CD4-positive, alpha-beta T cell treated with Interferon gamma for 1 hour (primary cell): ENCODE measurements around the gene PRSS38.

Source experiments
- DNase-seq: peaks from one replicate; pipeline ENCODE4 v3.0.0-alpha.2; 2020

Gene PRSS38

GRCh38 chr1:227793948-227794816 lies 21.3 kb upstream of the PRSS38 start:
- no peak for DNase-seq

- DNase-seq = no peak
These were observed 20.7 kb upstream of the PRSS38 start for GRCh38 chr1:227794817-227795192.

DNA sequence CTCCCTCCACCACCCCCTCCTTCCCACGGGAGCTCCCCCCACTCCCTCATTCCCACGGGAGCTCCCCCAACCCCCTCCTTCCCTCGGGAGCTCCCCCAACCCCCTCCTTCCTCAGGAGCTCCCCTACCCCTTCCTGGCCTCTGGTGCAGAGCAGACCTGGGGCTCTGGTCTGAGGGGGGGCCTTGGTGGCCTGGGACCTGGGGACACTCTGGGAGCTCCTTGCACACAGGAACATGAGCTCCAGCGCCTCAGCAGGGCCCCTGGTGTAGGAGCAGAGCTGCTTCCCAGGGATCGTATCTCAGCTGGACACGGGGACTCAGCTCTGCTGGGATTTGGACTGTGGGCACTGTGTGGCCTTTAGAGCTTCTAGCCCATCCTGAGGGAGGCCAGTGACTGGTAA lies 19.7 kb upstream of the PRSS38 start:
- DNase-seq = no peak

- DNase-seq = no peak
These were observed 19.0 kb upstream of the PRSS38 start for GRCh38 chr1:227796359-227796915.

DNA sequence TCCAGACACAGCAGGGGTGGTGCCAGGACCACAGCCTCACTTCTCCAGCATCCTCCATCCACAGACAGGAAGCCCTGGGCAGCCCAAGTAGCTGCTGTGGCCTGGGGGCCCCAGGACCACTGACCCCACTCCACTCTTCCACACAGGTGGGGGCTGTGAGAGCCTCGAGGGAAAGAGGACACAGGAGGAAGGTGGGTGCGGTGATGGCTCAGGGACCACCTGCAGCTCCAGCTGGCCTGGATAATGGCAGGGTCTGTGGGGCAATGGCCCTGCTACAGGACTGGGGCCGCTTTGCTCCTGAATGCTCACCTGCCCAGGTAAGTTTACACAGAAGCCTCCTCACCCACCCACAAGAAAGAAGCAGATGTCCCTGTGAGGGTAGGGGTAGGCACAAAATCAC lies 18.3 kb upstream of the PRSS38 start:
- no peak for DNase-seq

- DNase-seq = no peak
These were observed 17.9 kb upstream of the PRSS38 start for GRCh38 chr1:227797625-227798024.

DNA sequence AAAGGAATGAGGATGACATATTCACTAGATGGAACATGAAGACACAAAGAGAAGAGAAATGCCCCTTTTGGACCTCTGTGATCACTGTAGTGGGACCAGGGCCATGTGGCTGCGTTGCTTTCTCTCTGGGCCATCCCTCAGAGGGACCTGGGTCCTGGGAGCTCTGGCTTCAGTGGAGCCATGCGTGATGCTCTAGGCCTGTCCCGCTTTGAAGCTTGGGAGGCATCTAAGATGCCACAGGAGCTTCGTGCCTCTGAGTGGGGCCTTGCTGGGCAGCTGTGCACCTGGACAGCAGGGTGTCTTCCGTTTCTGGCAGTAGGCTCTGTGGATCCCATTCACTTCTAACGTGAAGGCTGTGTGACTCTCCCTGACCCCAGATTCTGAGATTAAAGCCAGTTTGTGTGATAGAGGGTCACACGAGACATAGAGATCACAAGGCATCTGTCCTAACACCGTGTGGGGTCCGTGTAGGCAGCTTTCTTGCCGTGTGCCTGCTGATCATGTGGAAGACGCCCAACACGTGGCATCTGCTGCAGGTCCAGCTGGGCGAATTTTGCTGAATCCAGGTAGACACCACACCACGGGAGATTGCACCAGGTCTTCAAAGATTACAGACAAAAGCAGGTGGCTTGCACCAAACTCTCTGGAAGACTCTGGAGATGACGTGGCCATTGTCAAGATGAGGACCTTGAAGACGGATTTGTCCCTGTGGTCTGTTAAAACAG lies 17.2 kb upstream of the PRSS38 start:
- no peak for DNase-seq

DNA sequence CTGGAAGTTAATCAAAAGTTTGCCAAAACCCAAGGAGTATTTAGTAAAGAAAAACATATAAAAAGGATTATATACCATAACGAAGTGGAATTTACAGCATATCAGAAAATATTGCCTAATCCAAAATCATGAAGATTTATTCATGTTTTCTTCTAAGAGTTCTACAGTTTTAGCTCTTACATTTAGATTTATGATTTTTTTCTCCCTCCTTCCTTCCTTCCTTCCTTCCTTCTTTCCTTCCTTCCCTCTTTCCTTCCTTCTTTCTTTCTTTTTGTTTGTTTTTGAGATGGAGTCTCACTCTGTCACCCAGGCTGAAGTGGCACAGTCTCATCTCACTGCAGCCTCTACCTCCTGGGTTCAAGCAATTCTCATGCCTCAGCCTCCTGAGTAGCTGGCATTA lies 15.7 kb upstream of the PRSS38 start:
- DNase-seq = no peak

- DNase-seq = no peak
These were observed 11.5 kb upstream of the PRSS38 start for GRCh38 chr1:227803933-227804332.

GRCh38 chr1:227805606-227806197 lies 9.8 kb upstream of the PRSS38 start:
- no peak for DNase-seq

- DNase-seq = no peak
These were observed 6.9 kb upstream of the PRSS38 start for GRCh38 chr1:227808566-227808965.

DNA sequence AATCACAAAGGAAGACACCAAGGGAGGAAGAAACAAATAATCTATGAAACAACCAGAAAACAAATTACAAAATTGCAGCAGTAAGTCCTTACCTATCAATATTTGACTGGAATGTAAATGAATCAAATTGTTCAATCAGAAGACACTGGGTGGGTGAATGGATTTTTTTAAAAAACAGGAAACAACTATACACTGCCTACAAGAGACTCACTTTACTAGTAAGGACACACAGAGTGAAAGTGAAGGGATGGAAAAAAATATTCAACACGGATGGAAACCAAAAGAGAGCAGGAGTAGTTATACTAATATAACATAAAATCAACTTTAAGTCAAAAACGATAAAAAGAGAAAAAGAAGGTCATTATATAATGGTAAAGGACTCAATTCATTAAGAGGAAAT lies 6.4 kb upstream of the PRSS38 start:
- no peak for DNase-seq

DNA sequence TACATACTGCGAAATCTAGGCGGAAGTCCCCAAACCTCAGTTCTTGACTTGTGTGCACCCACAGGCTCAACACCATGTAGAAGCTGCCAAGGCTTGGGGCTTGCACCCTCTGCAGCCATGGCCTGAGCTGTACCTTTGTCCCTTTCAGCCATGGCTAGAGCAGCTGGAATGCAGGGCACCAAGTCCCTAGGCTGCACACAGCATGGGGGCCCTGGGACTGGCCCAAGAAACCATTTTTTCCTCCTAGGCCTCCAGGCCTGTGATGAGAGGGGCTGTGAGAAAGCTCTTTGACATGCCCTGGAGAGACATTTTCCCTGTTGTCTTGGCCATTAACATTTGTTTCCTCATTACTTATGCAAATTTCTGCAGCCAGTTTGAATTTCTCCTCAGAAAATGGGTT lies 1.5 kb upstream of the PRSS38 start:
- no peak for DNase-seq

DNA sequence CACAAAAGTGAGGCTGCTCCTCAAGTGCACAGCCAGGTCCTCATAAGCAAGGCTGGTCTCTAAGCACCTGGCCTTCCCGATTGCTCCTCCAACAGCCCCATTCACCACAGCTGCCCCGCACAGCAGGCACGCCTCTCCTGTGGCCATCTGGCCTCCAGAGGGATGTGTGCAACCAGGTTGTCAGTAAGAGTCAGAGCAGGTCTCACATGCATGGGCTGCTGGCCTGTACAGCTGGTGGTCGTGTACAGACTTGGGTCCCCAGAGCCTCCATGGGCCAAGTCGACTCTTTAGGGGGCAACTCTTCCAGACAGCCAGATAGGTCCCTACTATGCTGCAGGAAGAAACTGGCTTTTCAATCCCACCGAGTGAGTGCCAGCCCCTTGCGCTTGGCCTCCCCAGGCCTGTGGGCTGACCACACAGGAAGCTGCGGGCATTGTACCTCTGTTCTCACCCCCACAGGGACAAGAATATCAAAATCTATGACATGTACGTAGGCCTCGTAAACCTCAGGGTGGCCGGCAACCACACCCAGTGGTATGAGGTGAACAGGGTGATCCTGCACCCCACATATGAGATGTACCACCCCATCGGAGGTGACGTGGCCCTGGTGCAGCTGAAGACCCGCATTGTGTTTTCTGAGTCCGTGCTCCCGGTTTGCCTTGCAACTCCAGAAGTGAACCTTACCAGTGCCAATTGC lies 1.4 kb downstream of the PRSS38 start:
- no peak for DNase-seq

DNA sequence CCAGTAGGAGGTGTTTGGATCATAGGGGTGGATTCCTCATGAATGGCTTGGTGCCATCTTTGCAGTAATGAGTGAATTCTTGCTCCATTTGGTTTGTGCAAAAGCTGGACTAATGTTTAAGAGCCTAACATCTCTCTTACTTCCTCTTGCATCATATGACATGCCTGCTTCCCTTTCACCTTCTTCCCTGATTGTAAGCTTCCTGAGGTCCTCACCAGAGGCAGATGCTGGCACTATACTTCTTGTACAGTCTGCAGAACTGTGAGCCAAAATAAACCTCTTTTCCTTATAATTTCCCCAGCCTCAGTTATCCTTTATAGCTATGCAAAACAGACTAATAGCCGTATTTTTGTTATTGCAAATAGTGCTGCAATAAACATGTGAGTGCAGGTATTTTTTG lies 8.1 kb downstream of the PRSS38 start:
- no peak for DNase-seq

DNA sequence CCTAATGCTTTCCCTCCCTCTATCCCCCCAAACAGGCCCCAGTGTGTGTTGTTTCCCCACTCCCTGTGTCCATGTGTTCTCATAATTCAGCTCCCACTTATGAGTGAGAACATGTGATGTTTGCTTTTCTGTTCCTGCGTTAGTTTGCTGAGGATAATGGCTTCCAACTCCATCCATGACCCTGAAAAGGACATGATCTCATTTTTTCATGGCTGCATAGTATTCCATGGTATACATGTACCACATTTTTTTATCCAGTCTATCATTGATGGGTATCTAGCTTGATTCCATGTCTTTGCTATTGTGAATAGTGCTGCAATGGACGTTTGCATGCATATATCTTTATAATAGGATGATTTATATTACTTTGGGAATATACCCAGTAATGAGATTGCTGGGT lies 8.7 kb downstream of the PRSS38 start:
- no peak for DNase-seq

- no peak for DNase-seq
These were observed 13.3 kb downstream of the PRSS38 start for GRCh38 chr1:227828786-227829185.

- no peak for DNase-seq
These were observed 22.7 kb downstream of the PRSS38 start for GRCh38 chr1:227838181-227838580.

DNA sequence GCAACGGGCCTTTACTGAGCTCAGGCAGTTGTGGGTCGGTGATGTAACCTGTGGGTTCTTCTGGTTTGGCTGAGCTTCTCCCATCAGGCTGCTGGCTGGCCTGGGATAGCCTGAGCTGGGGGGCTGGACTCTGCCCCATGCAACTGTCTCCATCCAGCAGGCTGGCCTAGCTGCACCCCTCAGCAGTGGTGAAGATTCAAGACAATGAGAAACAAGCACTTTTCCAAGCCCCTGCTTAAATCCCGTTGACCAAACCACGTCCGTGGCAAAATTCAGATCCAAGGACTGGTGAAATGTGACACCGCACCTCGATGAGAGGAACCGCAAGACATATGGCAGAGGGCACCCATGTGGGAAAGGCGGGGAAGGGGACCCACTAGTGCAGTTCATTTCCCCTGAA lies 25.6 kb downstream of the PRSS38 start:
- DNase-seq = no peak

- DNase-seq = no peak
These were observed 29.1 kb downstream of the PRSS38 start for GRCh38 chr1:227844320-227845146.

- no peak for DNase-seq
These were observed 29.6 kb downstream of the PRSS38 start for GRCh38 chr1:227845147-227845458.

- DNase-seq = no peak
These were observed 30.0 kb downstream of the PRSS38 start for GRCh38 chr1:227845519-227845918.
